ENCODE results near the gene PIK3CD.
"Not testable (repeated sequence)": the region's sequence is repeated elsewhere in the genome, so short reads cannot be mapped to it uniquely, and the experiment has no call there.

The PIK3CD gene

DNA sequence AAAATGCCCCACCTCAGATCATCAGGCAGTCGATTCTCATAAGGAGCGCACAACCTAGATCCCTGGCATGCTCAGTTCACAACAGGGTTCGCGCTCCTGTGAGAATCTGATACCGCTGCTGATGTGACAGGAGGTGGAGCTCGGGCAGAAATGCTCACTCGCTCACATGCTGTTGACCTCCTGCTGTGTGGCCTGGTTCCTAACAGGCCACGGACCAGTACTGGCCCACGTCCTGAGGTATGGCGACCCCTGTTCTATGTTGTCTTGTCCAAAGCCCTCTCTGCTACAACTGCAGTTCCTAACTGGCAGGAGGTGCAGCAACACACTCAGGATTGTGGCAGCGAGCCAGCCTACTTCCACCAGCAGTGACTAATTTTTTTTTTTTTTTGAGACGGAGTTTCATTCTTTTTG, 101.6 kb downstream of the PIK3CD start:
- no peak for DNase-seq (ENCODE audit: low read depth)
- TF ChIP-seq, protein P1, sequence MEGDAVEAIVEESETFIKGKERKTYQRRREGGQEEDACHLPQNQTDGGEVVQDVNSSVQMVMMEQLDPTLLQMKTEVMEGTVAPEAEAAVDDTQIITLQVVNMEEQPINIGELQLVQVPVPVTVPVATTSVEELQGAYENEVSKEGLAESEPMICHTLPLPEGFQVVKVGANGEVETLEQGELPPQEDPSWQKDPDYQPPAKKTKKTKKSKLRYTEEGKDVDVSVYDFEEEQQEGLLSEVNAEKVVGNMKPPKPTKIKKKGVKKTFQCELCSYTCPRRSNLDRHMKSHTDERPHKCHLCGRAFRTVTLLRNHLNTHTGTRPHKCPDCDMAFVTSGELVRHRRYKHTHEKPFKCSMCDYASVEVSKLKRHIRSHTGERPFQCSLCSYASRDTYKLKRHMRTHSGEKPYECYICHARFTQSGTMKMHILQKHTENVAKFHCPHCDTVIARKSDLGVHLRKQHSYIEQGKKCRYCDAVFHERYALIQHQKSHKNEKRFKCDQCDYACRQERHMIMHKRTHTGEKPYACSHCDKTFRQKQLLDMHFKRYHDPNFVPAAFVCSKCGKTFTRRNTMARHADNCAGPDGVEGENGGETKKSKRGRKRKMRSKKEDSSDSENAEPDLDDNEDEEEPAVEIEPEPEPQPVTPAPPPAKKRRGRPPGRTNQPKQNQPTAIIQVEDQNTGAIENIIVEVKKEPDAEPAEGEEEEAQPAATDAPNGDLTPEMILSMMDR (IDR thresholded peaks at IDR 0.05; ENCODE audit: low read depth, low read length, missing control alignments), result no peak
- no peak overlapping the region for H3K4me3 ChIP-seq (ENCODE audit: low read depth, low read length)

DNA sequence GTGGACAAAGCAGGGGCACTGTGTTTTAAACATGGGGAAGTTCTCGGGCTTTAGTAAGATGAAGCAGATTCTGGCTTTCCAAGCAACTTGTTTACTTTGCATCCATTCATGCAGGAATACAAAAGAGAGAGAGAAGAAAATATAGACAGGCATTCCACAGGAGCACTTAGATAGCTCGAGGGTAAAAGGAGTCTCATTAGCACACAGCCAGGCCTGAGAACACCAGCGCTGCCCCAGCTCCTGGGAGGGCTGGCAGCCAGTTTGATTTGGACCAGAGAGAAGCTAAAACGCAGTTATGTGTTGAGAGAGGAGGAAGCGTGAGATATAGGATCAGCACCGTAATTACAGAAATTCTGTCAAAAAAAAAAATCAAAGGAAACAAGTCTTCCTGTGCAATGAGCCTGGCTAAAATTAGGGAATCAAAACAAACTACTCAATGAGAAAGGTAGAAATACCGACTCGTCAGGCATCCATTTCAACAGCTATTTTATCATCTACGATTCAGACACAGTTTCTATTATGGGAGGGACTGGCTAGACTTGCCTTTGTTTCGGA, 104.0 kb downstream of the PIK3CD start:
- H3K4me3 ChIP-seq (ENCODE audit: low read depth, low read length), result no peak overlapping the region
- TF ChIP-seq, protein P1 (IDR thresholded peaks at IDR 0.05; ENCODE audit: low read depth, low read length, missing control alignments), result no peak
- DNase-seq (ENCODE audit: low read depth), result no peak

DNA sequence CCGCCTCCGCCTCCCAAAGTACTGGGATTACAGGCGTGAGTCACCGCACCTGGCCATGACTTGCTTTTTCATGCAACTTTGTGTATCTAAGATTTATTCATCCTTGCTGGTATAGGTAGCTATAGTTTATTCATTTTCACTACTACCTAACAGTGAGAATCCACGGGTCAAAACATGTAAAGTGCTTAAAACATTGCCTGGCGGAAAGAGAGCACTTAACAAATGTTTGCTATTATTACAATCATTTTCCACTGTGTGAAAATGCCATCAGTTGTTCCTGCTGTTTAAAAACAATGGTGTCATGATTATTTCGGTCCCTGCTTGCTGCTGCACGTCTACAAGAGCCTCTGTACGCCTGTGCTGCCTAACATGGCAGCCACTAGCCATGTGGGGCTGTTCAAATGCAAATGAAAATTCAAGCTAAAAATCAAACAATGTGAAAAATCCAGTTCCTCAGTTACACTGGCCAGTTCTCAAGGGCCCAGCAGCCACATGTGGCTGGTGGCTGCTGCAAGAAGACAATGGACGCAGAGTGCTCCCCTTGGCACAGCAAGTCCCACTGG, 107.1 kb downstream of the PIK3CD start:
- H3K4me3 ChIP-seq (ENCODE audit: low read depth, low read length), result no peak overlapping the region
- TF ChIP-seq, protein P1 (IDR thresholded peaks at IDR 0.05; ENCODE audit: low read depth, low read length, missing control alignments), result no peak
- no peak for DNase-seq (ENCODE audit: low read depth)

DNA sequence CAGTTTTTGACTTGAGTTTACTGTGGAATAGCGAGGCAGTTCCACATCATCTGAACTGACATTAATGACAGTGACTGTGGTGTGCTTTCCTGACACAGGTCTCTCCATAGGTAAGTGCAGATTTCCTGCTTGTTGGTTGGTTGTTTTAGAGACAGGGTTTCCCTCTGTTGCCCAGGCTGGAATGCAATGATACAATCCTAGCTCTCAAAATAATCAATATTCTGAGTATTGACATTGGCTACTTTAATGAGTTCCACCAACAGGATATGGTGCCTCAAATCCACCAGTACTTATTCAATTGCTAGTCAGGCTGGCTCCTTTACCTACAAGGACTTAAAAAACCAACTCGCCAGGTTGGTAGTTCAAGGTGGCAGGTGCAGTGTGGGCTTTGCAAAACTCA, 108.4 kb downstream of the PIK3CD start:
- TF ChIP-seq, protein P1 (IDR thresholded peaks at IDR 0.05; ENCODE audit: low read depth, low read length, missing control alignments), result no peak
- DNase-seq (ENCODE audit: low read depth), result no peak
- H3K4me3 ChIP-seq (ENCODE audit: low read depth, low read length), result no peak overlapping the region

DNA sequence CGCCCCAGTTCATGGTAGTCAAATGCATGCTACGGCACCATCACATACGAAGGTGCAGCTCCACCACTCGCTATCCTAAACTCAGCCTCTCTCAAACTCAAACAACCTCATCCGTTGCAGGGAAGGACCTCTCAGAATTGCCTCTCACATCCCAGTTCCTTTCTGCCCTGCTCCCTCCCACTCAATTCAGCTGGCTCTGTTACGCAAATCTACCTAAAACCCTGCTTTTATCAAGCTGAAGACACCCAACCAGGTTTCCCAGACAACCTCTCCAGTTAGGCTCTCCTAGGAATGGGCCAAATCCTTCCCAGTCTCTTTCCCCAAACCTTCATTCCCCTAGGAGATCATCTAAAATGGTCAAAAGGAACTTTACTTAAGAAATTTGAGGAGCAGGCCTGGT, 109.3 kb downstream of the PIK3CD start:
- TF ChIP-seq, protein P1 (IDR thresholded peaks at IDR 0.05; ENCODE audit: low read depth, low read length, missing control alignments), result no peak
- no peak for DNase-seq (ENCODE audit: low read depth)
- H3K4me3 ChIP-seq (ENCODE audit: low read depth, low read length), result no peak overlapping the region

DNA sequence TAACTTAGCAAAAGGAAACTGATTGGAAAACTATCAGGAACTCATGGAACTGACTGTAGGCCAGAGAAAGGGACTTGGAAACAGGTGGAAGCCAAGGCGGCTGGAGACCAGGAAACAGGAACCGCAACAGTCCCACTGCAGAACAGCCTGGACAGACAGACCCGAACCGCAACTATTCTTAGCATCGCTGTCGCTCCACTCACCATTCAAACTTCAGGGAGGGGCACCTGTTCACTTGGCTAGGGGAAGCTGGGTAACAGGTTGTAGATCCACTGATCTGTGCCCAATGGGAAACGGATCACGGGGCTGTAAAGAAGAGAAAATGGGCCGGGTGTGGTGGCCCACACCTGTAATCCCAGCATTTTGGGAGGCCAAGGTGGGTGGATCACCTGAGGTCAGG, 110.3 kb downstream of the PIK3CD start:
- TF ChIP-seq, protein P1 (IDR thresholded peaks at IDR 0.05; ENCODE audit: low read depth, low read length, missing control alignments), result no peak
- no peak for DNase-seq (ENCODE audit: low read depth)
- H3K4me3 ChIP-seq (ENCODE audit: low read depth, low read length), result no peak overlapping the region

DNA sequence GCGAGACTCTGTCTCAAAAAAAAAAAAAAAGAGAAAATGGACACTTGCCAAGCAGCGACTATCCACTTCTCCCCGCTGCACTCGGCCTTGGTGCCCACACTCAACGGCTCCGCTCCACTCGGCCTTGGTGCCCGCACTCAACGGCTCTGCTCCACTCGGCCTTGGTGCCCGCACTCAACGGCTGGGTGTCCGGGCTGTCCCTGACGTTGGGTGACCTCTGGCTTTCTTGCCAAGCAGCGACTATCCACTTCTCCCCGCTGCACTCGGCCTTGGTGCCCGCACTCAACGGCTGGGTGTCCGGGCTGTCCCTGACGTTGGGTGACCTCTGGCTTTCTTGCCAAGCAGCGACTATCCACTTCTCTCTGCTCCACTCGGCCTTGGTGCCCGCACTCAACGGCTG, 110.9 kb downstream of the PIK3CD start:
- DNase-seq (ENCODE audit: low read depth); H3K4me3 ChIP-seq (ENCODE audit: low read depth, low read length): not testable (repeated sequence)
